Measurements from ENCODE around the gene BGN.

DNA sequence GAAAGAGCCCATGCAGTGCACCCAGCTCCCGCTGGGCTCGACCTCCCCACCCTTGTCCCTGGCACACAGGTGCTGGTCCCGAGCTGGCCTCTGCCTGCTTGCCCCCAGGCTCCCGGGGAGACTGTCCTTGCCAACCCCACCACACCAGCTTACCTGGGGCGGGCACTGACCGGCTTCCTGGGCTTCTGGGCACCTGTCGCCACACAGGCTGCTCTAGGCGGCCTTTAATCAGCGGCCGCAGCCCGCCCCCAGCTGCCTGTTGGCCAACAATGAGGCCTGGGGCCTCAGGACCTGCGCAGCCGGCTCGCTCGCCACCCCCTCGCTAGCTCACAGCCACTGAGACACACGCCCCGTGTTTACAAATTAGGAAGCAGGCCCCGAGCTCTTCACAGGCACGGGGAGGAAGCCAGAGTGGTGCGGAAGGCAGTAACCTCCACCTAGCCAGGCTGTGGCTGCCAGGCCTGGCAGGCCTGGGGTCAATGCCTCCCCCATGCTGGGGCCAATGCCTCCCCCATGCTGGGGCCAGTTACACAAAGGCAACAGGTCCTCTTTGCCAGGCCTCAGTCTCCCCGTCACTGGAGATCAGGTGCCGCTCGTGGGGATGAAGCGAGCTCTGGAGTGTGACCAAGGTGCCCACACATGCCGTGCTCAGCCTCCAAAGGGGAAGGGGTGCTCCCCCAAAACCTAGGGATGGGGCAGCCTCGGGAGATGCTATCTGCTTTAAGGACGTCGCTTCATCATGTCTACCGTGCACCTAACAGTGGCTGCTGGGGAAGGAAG is 48.7 kb upstream of the BGN start, which contains the start of gene TREX2:
- TF ChIP-seq CTCF (IDR thresholded peaks at IDR 0.05) (no peak), ZFX (IDR thresholded peaks at IDR 0.05; ENCODE audit: borderline replicate concordance) (no peak)
